Heart right ventricle (tissue), 16 donors: ENCODE data around the gene CCNDBP1. TPM values are rescaled to one million over a fixed set of nuclear protein-coding genes. Genes with fewer than 3 reads are reported as not detected.

Source experiments
- ATAC-seq, 8 donors: fragments of 200-7000 bp; cut with Tn5 transposase; one replicate each; pipeline ENCODE4 v1.9.1; 2020; ENCODE audit warnings: mild to moderate bottlenecking in 8 of 8, moderate library complexity in 8 of 8, moderate number of reproducible peaks in 1 of 8
- DNase-seq, 2 donors: peaks; one replicate each; pipeline ENCODE4 v3.0.0-alpha.2; 2020
- H3K27ac ChIP-seq, 10 donors: fragments of 200-600 bp; sonication (generic) in 2 of 10; one replicate each; pipeline versions ENCODE4 v1.5.0 to v1.8.0; 2020 to 2022; ENCODE audit warnings: mild to moderate bottlenecking in 3 of 10
- H3K27me3 ChIP-seq, 7 donors: fragments of 200-600 bp; one replicate each; pipeline ENCODE4 v1.8.0; 2021 to 2022; ENCODE audit warnings: mild to moderate bottlenecking in 2 of 7
- H3K36me3 ChIP-seq, 9 donors: fragments of 200-600 bp; sonication (generic) in 1 of 9; one replicate each; pipeline versions ENCODE4 v1.5.0 to v1.8.0; 2020 to 2022; ENCODE audit warnings: mild to moderate bottlenecking in 2 of 9
- H3K4me1 ChIP-seq, 9 donors: fragments of 200-600 bp; sonication (generic) in 1 of 9; one replicate each; pipeline versions ENCODE4 v1.5.0 to v1.8.0; 2020 to 2022; ENCODE audit warnings: mild to moderate bottlenecking in 4 of 9
- H3K4me3 ChIP-seq, 10 donors: fragments of 200-600 bp; sonication (generic) in 2 of 10; one replicate each; pipeline versions ENCODE4 v1.5.0 to v1.8.0; 2020 to 2022; ENCODE audit warnings: mild to moderate bottlenecking in 7 of 10, moderate library complexity in 2 of 10
- H3K9me3 ChIP-seq, 11 donors: fragments of 200-600 bp in 10 of 11; sonication (generic) in 2 of 11; one replicate each; pipeline versions ENCODE4 v1.5.0 to v1.8.0; 2013 to 2022; ENCODE audit warnings: mild to moderate bottlenecking in 2 of 11, control low read depth in 1 of 11, moderate library complexity in 1 of 11
- CTCF ChIP-seq, 9 donors: fragments of 200-600 bp; sonication (generic) in 2 of 9; IDR thresholded peaks; one replicate each; pipeline versions ENCODE4 v1.5.0 to v1.8.0; 2021 to 2022; ENCODE audit warnings: antibody characterized with exemption in 9 of 9, mild to moderate bottlenecking in 5 of 9, moderate library complexity in 1 of 9
- WGBS, 2 donors: extraction: QIAGEN DNeasy Blood & Tissue Kit; methylation state at CpG; one replicate each; pipeline ENCODE4 v1.1.7; 2013; ENCODE audit warnings: inconsistent platforms in 1 of 2; 5-methylcytosine and 5-hydroxymethylcytosine counted together
- intact Hi-C, 10 donors: fragments of 100-400 bp; cut with DNase I; formaldehyde crosslinking; loops; one replicate each; pipeline versions ENCODE4 v1.11.1 to v1.14.2; 2022
- long read RNA-seq, 3 donors: library from polyadenylated mRNA; unstranded; transcript quantifications; one replicate each; pipeline ENCODE4 v2.0.0, GENCODE V29; 2020 to 2021
- polyA plus RNA-seq, 2 donors: library from polyadenylated mRNA; stranded (reverse); fragments of 200-250 nt; gene quantifications; one replicate each; pipeline ENCODE4 v1.2.3, GENCODE V29; 2013
- total RNA-seq, 10 donors: library from RNA; stranded (reverse); fragmentation: NEBNext Ultra II Directional in 3 of 10; extraction: Animal tissue kit (Norgen Biotek cat#: 25700) in 3 of 10; gene quantifications; one replicate each; pipeline versions ENCODE4 v1.2.1 to v1.2.4, GENCODE V29; 2021 to 2023
- donor health status: Arrhythmogenic right ventricular cardiomyopathy.
- donor health status: ischemic (EF 13 %, LVEDD 7.1; RV severe dilation, severe dysfunction).
- donor health status: healthy with polysubstance abuse.
- donor health status: DM: no; HTN: yes; CAD: no.
- donor health status: DM: no; HTN: no; CAD: no.
- donor health status: ischemic (EF 25% LVEDD 6.9; RV normal size, moderate dysfunction).
- donor health status: ischemic (EF 25% LVEDD 5.7; RV mildly dilated, moderate dysfunction).
- donor health status: healthy.
- donor health status: DM: yes; HTN: yes; CAD: no.
- donor health status: Ischemic cardiomyopathy.
- donor health status: ischemic (EF 35%, LVEDD 5.7; RV mildly dilated, moderate dysfunction).
- donor health status: nonischemic (EF 11% LVEDD 7.7; RV severe dilation, severe dysfunction).
- donor health status: DM: yes; HTN: yes; CAD: no.
- donor health status: PGD.
- donor health status: ischemic (EF 29% LVEDD 5.4; RV normal size, mild dysfunction).
- donor health status: nonischemic (EF 23%, LVEDD 6.1; RV moderate dilation, normal function).

CCNDBP1 gene
- 10 to 100 TPM; 43.7 to 65.1 (median 59.9) TPM for total RNA-seq
- polyA plus RNA-seq: 10 to 100 TPM; 27.6 to 54.2 TPM
- long read RNA-seq, donor 1, transcript CCNDBP1-201 (11 exons, 3,660 nt): major isoform, 87 of 102 reads
- long read RNA-seq, donor 1, partial matches to known transcripts: 9 of 102 reads
- long read RNA-seq, donor 1, other reads (novel, unspliced or antisense): 1 of 102 reads
- long read RNA-seq, donor 2, transcript CCNDBP1-201 (11 exons, 3,660 nt): major isoform, 68 of 84 reads
- long read RNA-seq, donor 2, partial matches to known transcripts: 4 of 84 reads
- long read RNA-seq, donor 2, other reads (novel, unspliced or antisense): 8 of 84 reads
- long read RNA-seq, donor 3, transcript CCNDBP1-201 (11 exons, 3,660 nt): major isoform, 141 of 157 reads
- long read RNA-seq, donor 3, partial matches to known transcripts: 5 of 157 reads
- long read RNA-seq, donor 3, other reads (novel, unspliced or antisense): 8 of 157 reads

GRCh38 chr15:43185157-43186002 is at the start of gene CCNDBP1:
TSS of gene CCNDBP1 (plus strand) at chr15:43185403. CDS start at chr15:43185499, 96 bp downstream.
- peak within 1 kb of the TSS; percentile 74 to 94 (median 88) for H3K27ac ChIP-seq
- H3K4me3 ChIP-seq: peak within 1 kb of the TSS; percentile 61 to 85 (median 76)
- 0 to 1% methylated on average over 61 to 69 of the region's 69 CpGs for WGBS, 2 donors
- no peaks in the 10 kb centered on the region for H3K27me3 ChIP-seq
- intact Hi-C loops: loop anchor here in 2 of 10 donors (2.0 to 10.0 kb wide), 2 partner anchors 81 to 99 kb away; partner anchors contain the start of gene UBR1 (in 1 of the 2)
- peak in 7 of 9 donors; percentile 25 to 55 (median 45) for TF ChIP-seq CTCF (IDR thresholded peaks at IDR 0.05)
- peaks cover 0 to 48% (median 7%) of the 10 kb centered on the region in 9 donors for H3K36me3 ChIP-seq
- peaks cover 0 to 53% (median 46%) of the 10 kb centered on the region in 9 donors for H3K4me1 ChIP-seq
- DNase-seq: peak; percentile 94 to 98
- ATAC-seq: peak; percentile 96 to 99 (median 98)
- H3K9me3 ChIP-seq: no peaks in the 10 kb centered on the region

- Histone ChIP-seq H3K4me1 (peaks cover 0 to 18% (median 0%) of the 10 kb centered on the region in 9 donors), H3K36me3 (peaks cover 0 to 76% (median 34%) of the 10 kb centered on the region in 9 donors), H3K4me3 (no peak overlapping the region), H3K9me3 (peaks cover 0 to 8% (median 0%) of the 10 kb centered on the region in 11 donors), H3K27me3 (no peaks in the 10 kb centered on the region), H3K27ac (no peak overlapping the region)
- TF ChIP-seq CTCF (IDR thresholded peaks at IDR 0.05): no peak
- WGBS, 2 donors: 91 to 95% methylated on average over 4 of the region's 4 CpGs
- intact Hi-C loops: no loop called here
- no peak for ATAC-seq
- DNase-seq: no peak
These were observed 41.8 kb upstream of the CCNDBP1 start for GRCh38 chr15:43143203-43143941.

- H3K9me3 ChIP-seq: peaks cover 0 to 8% (median 0%) of the 10 kb centered on the region in 11 donors
- no peak overlapping the region for H3K4me3 ChIP-seq
- no peak for DNase-seq
- TF ChIP-seq CTCF (IDR thresholded peaks at IDR 0.05): no peak
- ATAC-seq: no peak
- intact Hi-C loops: no loop called here
- peaks cover 0 to 76% (median 35%) of the 10 kb centered on the region in 9 donors for H3K36me3 ChIP-seq
- no peak overlapping the region for H3K27ac ChIP-seq
- peaks cover 0 to 18% (median 0%) of the 10 kb centered on the region in 9 donors for H3K4me1 ChIP-seq
- no peaks in the 10 kb centered on the region for H3K27me3 ChIP-seq
These were observed 40.7 kb upstream of the CCNDBP1 start for GRCh38 chr15:43144512-43144911.
